Effector memory CD4-positive, alpha-beta T cell (primary cell): ENCODE measurements around the gene HACL1.

ENCODE experiments used
- DNase-seq, 3 donors: peaks; one replicate each; pipeline ENCODE4 v3.0.0-alpha.2; 2020
- H3K27ac ChIP-seq: 2 replicates; pipeline ENCODE4 v1.7.0; 2013; ENCODE audit warnings: mild to moderate bottlenecking, low read length, moderate library complexity; ENCODE audit not compliant: insufficient read depth, poor library complexity, severe bottlenecking
- H3K27me3 ChIP-seq: replicated peaks from 2 replicates; pipeline ENCODE4 v1.7.0; 2013; ENCODE audit warnings: mild to moderate bottlenecking, low read length; ENCODE audit not compliant: insufficient read depth, control insufficient read depth, poor library complexity, severe bottlenecking
- H3K36me3 ChIP-seq: 2 replicates; pipeline ENCODE4 v1.7.0; 2013; ENCODE audit warnings: mild to moderate bottlenecking, low read length, moderate library complexity; ENCODE audit not compliant: control insufficient read depth, insufficient read depth
- H3K4me1 ChIP-seq: 2 replicates; pipeline ENCODE4 v1.7.0; 2013; ENCODE audit warnings: low read length, mild to moderate bottlenecking; ENCODE audit not compliant: control insufficient read depth, insufficient read depth, poor library complexity, severe bottlenecking
- H3K4me3 ChIP-seq: 2 replicates; pipeline ENCODE4 v1.7.0; 2013; ENCODE audit warnings: low read length, low read depth, mild to moderate bottlenecking; ENCODE audit not compliant: insufficient read depth, poor library complexity, severe bottlenecking
- H3K9me3 ChIP-seq: 2 replicates; pipeline ENCODE4 v1.7.0; 2013; ENCODE audit warnings: mild to moderate bottlenecking, low read length, moderate library complexity; ENCODE audit not compliant: control insufficient read depth

The HACL1 gene

DNA sequence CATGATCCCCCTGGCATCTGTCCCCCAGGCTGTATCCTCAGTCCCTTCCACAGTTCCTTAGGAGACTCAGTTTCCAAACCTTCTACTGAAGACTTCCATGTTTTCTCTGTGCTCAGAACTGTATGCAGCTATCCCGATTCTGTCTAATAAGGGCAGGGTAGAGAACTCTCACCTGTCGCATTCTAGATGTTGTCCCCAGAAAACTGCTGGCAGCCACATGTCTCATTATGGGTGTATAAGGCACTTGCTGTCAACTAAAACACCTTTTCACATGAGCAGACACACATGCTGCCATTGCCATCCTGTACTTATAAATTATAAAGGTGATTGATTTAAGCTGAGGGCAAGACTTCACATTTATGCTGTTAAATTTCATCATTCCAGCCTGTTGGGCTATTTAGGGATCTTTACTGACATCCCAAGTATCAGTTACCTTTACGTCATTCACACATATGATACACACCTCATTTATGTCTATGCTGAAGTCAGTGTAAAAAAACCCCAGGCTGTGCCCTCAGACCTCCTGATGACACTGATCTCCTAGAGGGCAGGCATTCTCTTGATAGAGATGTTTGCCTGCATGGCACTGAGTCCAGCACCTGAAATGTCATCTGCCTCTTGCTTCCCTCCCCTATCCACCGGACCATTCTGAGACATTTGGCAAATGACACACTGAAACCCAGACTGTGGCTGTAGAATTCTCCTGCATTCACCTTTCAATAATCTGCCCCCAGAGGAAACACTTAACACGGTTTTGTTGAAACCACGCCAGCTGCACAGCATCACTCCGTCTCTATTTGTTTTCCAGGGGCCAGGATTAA, 36.0 kb upstream of the HACL1 start:
- Histone ChIP-seq H3K27me3 (no peaks in the 10 kb centered on the region), H3K9me3 (no peaks in the 10 kb centered on the region), H3K27ac (no peak overlapping the region), H3K4me3 (no peak overlapping the region), H3K4me1 (peaks cover 15% of the 10 kb centered on the region), H3K36me3 (no peaks in the 10 kb centered on the region)
- DNase-seq = no peak

DNA sequence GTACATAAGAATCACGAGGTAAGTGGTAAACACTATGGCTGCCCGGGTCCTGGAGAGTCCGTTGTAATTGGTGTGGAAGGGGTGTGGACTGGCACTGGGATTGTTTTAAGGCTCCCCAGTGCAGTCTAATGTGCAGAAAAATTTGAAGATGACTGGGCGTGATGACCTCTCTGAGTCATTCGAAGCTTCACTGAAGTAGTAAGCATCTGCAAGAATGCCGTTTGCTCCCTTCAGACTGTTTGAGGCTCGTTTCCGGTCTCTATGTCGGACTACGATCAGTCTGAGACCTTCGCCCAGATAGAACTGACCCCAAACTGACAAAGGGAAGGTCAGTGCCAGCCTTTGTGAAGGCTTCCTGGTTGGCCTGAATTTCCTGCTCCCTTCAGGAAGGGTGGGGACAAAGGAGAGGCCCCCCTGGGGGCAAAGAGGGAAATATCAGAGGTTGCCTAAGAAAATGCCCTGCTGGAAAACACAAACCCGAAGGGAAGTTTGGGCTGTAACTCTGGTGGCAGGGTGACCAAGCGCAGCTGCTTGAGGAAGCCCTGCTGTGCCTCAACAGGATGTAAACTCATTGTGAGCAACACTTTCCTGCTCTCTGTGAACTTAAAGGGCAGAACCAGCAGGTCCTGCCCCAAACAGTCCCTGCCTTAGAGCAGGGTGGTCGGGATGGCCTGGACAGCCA, 34.8 kb upstream of the HACL1 start:
- no peaks in the 10 kb centered on the region for H3K9me3 ChIP-seq
- no peak overlapping the region for H3K4me3 ChIP-seq
- H3K27me3 ChIP-seq = no peaks in the 10 kb centered on the region
- DNase-seq = no peak
- H3K36me3 ChIP-seq = no peaks in the 10 kb centered on the region
- no peak overlapping the region for H3K27ac ChIP-seq
- peaks cover 15% of the 10 kb centered on the region for H3K4me1 ChIP-seq

DNA sequence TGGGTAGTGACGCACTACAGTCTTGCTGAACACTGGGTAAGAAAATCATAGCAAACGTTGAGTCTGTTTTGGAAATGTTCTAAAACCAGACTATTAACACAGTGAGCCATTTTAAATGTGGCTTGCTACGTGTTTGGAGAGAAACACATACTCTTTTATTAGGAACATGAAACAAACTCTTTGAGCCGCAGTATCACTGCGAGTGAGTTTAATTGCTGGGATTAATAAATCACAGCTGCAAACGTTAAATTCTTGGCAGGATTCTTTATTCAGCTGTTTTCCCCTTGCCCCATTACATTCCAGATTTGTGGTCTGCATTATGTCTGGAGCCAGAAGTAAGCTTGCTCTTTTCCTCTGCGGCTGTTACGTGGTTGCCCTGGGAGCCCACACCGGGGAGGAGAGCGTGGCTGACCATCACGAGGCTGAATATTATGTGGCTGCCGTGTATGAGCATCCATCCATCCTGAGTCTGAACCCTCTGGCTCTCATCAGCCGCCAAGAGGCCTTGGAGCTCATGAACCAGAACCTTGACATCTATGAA, 33.8 kb upstream of the HACL1 start:
- H3K4me1 ChIP-seq = peaks cover 15% of the 10 kb centered on the region

DNA sequence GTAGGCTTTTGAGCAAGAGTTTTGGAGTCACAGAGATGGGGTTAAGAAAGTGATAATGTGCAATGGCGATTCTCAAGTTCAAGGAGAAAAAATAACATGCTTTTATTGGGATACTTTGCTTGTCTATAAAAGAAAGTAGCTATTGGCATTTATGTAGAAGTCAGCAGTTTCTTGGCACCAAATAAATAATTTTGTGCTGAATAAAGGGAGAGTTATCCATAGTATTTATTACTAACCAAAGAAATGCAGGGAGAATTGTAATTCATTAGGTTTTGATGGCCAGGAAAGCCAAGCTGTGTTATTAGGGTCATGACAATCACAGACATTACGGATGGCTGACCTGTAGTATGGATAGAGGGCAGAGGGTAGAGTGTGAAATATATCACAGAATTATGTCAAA, 33.3 kb upstream of the HACL1 start:
- H3K27ac ChIP-seq = no peak overlapping the region

More for the DNA sequence above, 33.8 kb upstream of the HACL1 start:
- H3K9me3 ChIP-seq = no peaks in the 10 kb centered on the region
- no peak overlapping the region for H3K27ac ChIP-seq
- H3K36me3 ChIP-seq = no peaks in the 10 kb centered on the region
- no peaks in the 10 kb centered on the region for H3K27me3 ChIP-seq
- H3K4me3 ChIP-seq = no peak overlapping the region
- no peak for DNase-seq

GRCh38 chr3:15633766-15634598, 32.6 kb upstream of the HACL1 start:
- H3K4me1 ChIP-seq = peaks cover 15% of the 10 kb centered on the region
- no peak overlapping the region for H3K4me3 ChIP-seq
- H3K9me3 ChIP-seq = no peaks in the 10 kb centered on the region
- H3K27ac ChIP-seq = no peak overlapping the region
- H3K36me3 ChIP-seq = no peaks in the 10 kb centered on the region
- DNase-seq = no peak
- H3K27me3 ChIP-seq = no peaks in the 10 kb centered on the region

More for the DNA sequence above, 33.3 kb upstream of the HACL1 start:
- DNase-seq = no peak
- Histone ChIP-seq H3K27me3 (no peaks in the 10 kb centered on the region), H3K36me3 (no peaks in the 10 kb centered on the region), H3K4me3 (no peak overlapping the region), H3K4me1 (peaks cover 15% of the 10 kb centered on the region), H3K9me3 (no peaks in the 10 kb centered on the region)

DNA sequence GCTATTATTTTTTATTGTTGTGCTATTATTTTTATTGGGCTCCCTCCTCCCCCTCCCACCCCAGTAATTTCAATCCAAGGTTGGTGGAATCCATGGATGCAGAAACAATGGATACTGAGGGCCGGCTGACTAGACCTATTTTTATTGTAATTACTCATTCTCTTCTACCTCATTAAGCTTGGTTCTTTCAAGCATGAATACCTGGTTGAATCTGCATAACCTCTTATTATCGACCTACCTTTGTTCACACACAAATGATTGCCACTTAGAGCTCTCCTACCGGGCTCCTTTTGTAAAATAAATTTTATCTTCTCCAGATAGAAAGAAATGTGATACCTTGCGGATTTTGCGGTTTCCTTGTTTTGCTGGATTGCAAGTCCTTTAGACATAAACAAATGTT, 31.8 kb upstream of the HACL1 start:
- no peak for DNase-seq
- H3K36me3 ChIP-seq = no peaks in the 10 kb centered on the region
- no peak overlapping the region for H3K4me3 ChIP-seq
- H3K27me3 ChIP-seq = no peaks in the 10 kb centered on the region
- H3K9me3 ChIP-seq = no peaks in the 10 kb centered on the region
- H3K27ac ChIP-seq = no peak overlapping the region
- peaks cover 15% of the 10 kb centered on the region for H3K4me1 ChIP-seq

DNA sequence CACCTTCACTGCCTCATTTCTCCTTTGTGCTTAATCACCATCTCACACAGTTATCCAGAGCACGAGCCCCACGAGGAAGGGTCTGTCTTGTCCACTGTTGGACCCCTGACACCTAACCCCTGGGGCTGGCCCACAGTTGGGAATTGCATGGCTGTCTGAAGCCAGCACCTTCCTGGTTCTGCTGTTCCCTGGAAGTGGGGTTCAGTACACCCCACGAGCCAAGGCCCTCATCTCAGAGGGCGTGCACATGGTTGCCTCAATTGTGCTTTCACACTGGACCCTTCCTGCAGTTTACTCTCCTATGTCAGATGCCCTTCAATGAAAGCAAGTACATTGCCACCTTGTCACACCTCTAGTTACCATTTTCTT, 30.8 kb upstream of the HACL1 start:
- Histone ChIP-seq H3K36me3 (no peaks in the 10 kb centered on the region), H3K9me3 (no peaks in the 10 kb centered on the region), H3K4me1 (peaks cover 13% of the 10 kb centered on the region), H3K4me3 (no peak overlapping the region), H3K27ac (no peak overlapping the region), H3K27me3 (no peaks in the 10 kb centered on the region)
- no peak for DNase-seq

GRCh38 chr3:15631426-15632211, 30.2 kb upstream of the HACL1 start:
- no peak for DNase-seq
- Histone ChIP-seq H3K27me3 (no peaks in the 10 kb centered on the region), H3K4me1 (peaks cover 8% of the 10 kb centered on the region), H3K9me3 (no peaks in the 10 kb centered on the region), H3K36me3 (no peaks in the 10 kb centered on the region), H3K4me3 (no peak overlapping the region), H3K27ac (no peak overlapping the region)

DNA sequence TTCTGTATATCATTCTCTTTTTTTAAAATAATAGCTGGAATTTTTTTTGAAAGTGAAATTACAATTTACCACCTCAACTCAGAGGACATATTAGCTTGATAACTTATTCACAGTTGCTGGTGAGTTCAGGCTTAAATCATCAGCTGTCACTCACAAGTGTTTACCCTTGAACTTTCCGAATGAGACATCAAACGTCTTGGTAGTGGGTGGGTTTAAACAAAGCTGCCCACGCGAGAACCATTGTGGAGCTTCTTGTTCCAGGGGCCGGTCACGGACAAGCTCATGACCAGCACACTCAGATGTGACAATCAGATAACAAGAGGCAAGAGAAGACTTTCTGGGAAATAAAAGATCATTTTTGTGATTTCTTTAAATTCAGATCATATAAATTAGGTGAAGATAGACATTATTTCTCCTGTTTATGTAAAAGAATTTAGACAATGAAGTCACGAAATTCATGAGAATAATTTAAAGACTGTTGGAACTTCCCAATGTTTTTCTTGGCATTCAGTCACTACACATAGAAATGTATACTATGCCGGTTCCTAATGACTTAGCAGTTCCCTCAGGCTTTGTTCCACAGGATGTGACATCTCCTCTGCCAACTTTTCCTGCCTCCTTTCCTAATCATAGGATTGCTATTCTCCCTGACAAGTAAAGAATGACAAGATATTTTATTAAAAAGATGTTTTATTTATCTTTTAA, 29.4 kb upstream of the HACL1 start:
- Histone ChIP-seq H3K4me1 (peaks cover under 1% of the 10 kb centered on the region), H3K27me3 (no peaks in the 10 kb centered on the region), H3K9me3 (no peaks in the 10 kb centered on the region), H3K27ac (no peak overlapping the region), H3K4me3 (peak overlapping the region; percentile 28), H3K36me3 (no peaks in the 10 kb centered on the region)
- DNase-seq = no peak
